HG02852 (cell line): Measurements from ENCODE around the gene SEMA3B.
A peak's percentile ranks its signal among the peaks of the same experiment; 100 is the strongest.
"Not testable (repeated sequence)": the region's sequence is repeated elsewhere in the genome, so short reads cannot be mapped to it uniquely, and the experiment has no call there.

Source experiments
- ATAC-seq: cut with Tn5 transposase; IDR thresholded peaks from one replicate; pipeline ENCODE4 v1.9.1; 2021; ENCODE audit warnings: mild to moderate bottlenecking, moderate library complexity; ENCODE audit not compliant: unreplicated experiment

SEMA3B gene

DNA sequence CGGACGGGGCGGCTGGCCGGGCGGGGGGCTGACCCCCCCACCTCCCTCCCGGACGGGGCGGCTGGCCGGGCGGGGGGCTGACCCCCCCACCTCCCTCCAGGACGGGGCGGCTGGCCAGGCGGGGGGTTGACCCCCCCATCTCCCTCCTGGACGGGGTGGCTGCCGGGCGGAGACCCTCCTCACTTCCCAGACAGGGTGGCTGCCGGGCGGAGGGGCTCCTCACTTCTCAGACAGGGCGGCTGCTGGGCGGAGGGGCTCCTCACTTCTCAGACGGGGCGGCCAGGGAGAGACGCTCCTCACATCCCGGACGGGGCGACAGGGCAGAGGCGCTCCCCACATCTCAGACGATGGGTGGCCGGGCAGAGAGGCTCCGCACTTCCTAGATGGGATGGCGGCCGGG lies 43.1 kb downstream of the SEMA3B start:
- not testable (repeated sequence) for ATAC-seq

DNA sequence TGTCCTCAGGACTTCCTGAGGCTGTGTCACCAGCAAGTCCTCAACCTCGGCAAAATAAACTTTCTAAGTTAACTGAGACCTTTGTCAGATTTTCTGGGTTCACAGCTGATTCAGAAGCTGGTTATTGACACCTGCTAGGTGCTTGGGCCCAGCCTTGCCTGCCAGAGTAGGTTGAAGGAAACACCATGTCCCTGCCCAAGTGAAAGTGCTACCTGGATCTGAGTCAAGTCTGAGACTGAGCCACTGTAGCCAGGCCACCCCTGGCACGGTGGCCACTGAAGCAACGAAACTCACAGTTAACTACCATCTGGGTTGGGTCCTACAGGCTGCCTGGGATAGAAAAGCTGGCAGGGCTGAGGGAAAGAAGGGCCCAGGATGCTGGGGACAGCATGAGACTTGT lies 45.4 kb downstream of the SEMA3B start:
- ATAC-seq = no peak

GRCh38 chr3:50314816-50315215 lies 45.9 kb downstream of the SEMA3B start:
- no peak for ATAC-seq

GRCh38 chr3:50316657-50317242 lies 47.8 kb downstream of the SEMA3B start:
- ATAC-seq = no peak

- ATAC-seq = no peak
Measured at GRCh38 chr3:50317300-50317699, 48.4 kb downstream of the SEMA3B start.

GRCh38 chr3:50318163-50318562 lies 49.2 kb downstream of the SEMA3B start:
- ATAC-seq = no peak

DNA sequence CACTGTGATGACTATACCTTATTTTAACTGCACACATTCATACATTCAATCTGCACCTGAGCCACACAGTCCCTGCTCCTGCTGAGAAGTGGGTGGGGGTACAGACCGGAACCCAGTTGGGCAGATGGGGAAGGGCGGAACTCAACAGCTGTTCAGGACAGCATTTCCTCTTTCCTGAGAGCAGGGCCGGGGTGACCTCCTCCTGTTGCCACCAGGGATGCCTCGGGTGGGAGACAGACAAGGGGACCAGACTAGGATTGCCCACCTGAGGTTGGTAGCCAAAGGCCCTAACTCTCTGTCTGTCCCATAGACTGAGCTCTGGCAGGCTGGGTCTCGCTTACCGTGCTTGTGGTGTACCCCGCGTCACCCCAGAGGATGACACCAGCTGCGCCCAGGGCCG lies 49.7 kb downstream of the SEMA3B start:
- ATAC-seq = no peak

GRCh38 chr3:50319181-50319893 lies 50.4 kb downstream of the SEMA3B start:
- no peak for ATAC-seq

DNA sequence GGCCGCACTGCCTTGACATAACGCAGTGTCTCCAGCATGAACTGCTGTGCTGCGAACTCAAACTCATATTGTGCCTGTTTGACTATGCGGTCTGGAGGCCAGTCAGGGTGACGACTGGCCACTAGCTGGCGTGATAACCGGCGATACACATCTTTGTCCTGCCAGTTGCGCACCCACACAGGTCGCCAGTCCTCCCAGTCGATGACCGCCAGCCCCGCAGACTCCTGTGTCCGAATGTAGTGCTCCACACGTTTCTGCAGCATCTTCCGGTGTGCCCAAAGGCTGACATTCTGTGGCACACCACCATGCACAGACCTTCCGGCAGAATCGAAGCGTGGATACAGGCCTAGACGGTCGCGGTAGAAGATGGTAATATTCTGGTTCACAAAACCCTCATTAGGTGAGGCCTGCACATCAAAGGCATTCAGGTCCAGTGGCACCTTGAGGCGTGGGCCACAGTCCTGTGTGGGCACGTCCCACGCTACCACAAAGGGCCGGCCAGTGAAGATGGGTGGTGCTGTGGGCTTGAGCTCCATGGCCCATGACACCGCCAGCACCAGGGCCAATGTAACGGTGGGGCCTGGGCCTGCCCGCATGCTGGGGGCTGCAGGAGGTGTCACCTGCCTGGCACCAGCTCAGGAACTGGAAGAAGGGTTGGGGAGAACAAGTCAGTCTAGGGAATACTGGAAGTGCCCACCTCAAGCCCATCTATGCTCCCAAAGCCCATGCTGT lies 51.1 kb downstream of the SEMA3B start:
- ATAC-seq = no peak

- ATAC-seq = peak; percentile 56
Measured at GRCh38 chr3:50320853-50321335, 51.9 kb downstream of the SEMA3B start.

- peak; percentile 80 for ATAC-seq
Measured at GRCh38 chr3:50321336-50322114, 52.6 kb downstream of the SEMA3B start.

DNA sequence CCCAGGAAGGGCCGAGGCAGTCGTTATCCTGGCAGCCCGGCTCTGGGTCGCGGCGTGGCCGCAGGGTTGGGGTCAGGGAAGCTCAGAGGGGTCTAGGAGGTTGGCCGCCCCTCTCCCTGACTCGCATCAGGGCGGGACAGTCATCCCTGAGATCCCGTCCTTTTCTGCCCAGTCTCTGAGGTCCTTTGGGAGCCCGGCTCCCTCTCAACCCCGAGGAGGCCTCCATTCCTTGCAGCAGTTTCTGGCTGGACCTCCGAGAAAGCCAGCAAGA lies 53.1 kb downstream of the SEMA3B start:
- no peak for ATAC-seq

GRCh38 chr3:50322386-50323091 lies 53.6 kb downstream of the SEMA3B start, which contains the start of gene HYAL2:
HYAL2 (minus strand) TSS chr3:50322745; CDS start chr3:50320489, 2,256 bp downstream.
- ATAC-seq = no peak

GRCh38 chr3:50323092-50323600 lies 54.2 kb downstream of the SEMA3B start:
- ATAC-seq = no peak

DNA sequence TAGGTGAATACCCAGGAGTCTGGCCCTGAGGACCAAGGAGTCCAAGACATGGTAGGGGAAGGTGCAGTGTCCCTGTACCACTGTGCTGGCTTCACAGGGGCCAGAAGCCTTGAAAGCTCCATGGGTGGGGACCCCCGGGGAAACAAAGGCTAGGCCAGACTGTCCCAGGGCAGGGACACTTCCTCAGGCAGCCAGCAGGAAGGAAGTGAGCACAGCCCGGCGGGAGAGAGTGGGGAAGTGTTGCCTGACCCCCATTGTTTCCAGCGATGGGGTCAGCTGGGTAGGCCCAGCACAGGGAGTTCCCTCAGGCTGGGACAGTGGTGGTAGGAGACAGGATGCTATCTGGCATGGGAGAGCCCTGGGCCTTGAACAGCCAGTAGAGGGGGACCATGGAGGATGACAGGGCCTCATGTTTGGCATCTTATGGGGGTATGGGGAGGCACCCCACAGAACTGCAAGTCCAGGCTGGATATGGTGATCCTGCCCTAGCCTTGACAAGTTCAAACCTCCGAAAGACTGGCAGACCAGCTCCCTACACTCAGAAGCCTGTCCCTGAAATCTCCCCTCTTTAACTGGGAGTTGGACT lies 54.8 kb downstream of the SEMA3B start:
- ATAC-seq = no peak

GRCh38 chr3:50324351-50325112 lies 55.6 kb downstream of the SEMA3B start:
- ATAC-seq = no peak

- no peak for ATAC-seq
Measured at GRCh38 chr3:50325113-50325480, 56.1 kb downstream of the SEMA3B start.

GRCh38 chr3:50325497-50326181 lies 56.7 kb downstream of the SEMA3B start:
- no peak for ATAC-seq

DNA sequence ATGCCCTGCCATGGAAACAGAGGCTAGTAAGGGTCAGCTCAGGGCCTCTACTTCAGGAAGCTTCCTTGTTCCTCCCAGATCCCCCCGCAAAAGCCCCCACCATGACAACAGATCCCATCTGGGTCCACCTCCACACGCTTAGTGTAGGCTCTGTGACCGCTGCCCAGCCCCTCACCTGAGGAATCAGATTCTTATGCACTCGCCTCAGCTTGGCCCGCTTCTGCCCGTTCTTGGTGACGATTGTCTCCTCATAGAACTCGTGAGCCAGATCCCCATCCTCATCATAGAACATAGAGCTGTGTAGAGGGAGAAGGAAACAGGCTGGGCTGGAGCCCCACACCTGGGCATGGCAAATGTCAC lies 57.2 kb downstream of the SEMA3B start:
- no peak for ATAC-seq
